A549 treated with CORT108297 at 1 μM for 4 hours (cell line): ENCODE results near the gene PLPPR1. TPM values are rescaled to one million over a fixed set of nuclear protein-coding genes. Genes with fewer than 3 reads are reported as not detected.

Experiments used
- total RNA-seq: library from RNA; stranded (reverse); fragments of 200-300 nt; extraction: Qiagen RNA extraction; gene quantifications from 5 replicates; pipeline ENCODE4 v1.2.3, GENCODE V29; 2022

Gene PLPPR1
- not detected in 5 replicates for total RNA-seq

DNA sequence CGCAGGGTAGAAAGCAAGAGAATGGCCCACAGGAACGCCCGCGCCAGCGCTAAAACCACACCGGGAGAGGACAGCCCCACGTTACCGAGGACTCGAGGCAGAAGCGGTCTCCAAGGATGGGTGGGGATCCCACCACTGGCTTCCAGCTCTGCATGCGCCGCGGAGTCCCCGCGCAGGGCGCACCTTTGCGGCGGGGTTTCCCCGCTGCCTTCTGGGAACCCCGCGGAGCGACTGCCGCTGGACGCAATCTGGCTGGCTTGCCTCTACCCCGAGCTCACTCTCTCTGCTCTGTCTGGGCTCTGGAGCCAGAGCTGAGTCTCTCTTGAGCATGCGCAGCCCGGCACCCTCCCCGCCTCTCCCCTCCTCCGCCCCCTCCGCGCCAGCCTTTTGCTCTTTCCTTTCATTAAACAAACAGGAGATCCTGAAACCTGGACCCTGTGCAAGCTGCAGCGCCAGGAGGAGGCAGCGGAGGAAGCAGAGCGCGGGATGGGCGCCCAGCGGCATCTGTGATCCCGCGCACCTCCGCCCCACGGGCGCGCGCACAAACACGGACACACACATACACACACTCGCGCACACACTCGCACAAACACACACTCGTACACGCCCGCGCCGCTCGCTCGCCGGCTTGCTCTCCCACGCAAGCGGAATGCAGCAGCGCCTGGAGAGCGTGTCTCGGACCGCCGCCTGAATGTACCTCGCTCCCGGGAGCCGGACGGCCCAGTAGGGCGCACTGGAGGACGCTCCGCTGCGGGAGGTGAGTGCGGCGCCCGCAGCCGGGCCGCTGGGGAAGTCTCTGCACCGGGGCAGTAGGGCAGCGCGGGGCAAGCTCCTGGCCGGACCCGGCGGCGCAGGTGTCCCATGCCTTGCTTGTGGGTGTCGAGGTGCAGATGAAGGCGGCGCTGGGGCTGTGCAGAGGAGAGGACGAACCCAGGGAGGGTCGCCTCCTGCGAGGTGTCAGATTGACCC, at the start of gene PLPPR1:
Gene PLPPR1 (plus strand): TSS at position 382 of the 969 bp plus-strand sequence.

